ENCODE results near the gene GEMIN7.

- TF ChIP-seq CTCF (conservative IDR thresholded peaks at IDR 0.05): no peak
- TF ChIP-seq EZH2 (IDR thresholded peaks at IDR 0.05; ENCODE audit: low read depth): no peak
Measured at GRCh38 chr19:45038931-45039893, 39.8 kb upstream of the GEMIN7 start, which contains the start of gene CLASRP.
